ENCODE measurements around the gene BEND3.
"Not testable (repeated sequence)": the region's sequence is repeated elsewhere in the genome, so short reads cannot be mapped to it uniquely, and the experiment has no call there.

Gene BEND3

DNA sequence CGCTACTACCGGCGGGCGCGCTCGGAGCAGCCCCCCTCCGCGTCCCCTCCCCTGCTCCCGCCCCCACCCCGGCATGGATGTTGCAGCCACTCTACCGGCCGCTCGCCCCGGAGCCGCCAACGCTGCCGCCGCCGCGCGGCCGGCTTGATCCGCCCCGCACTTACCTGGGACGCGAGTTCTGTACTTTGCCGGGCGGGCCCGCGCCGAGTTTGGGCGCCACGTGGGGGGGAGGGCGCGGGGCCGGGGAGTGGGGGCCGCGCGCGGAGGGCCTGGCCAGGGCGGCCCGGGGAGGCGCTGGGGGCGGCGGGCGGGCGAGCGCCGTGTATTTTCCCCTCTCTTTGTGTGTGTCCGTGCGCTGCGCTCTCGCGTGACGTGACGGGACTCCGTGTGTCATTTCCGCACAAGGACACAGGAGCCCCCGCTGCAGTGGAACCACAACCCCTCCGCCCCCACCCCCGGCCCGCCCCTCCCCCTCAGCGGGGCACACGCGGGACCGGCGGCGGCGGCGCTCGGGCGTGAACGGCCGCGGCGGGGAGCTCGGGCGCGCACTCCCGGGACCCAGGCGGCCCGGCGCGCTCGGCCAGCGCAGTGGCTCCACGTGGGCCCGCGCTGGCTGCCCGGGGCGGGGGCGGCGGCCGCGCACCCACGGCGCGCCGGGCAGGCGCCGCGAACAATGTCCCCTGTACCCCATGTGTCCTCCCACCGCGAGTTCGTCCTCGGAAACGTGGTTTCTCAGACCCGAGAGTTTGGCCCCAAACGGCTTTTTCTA is at the start of gene BEND3:
TSS of gene BEND3 (minus strand) at position 590 of the 769 bp plus-strand sequence. CDS start 16,230 bp downstream, outside the sequence.
- peak within 1 kb of the TSS; percentile 75 for H3K27ac ChIP-seq
- no peak for TF ChIP-seq ZFX (IDR thresholded peaks at IDR 0.05)
- TF ChIP-seq CTCF (conservative IDR thresholded peaks at IDR 0.05) = no peak

DNA sequence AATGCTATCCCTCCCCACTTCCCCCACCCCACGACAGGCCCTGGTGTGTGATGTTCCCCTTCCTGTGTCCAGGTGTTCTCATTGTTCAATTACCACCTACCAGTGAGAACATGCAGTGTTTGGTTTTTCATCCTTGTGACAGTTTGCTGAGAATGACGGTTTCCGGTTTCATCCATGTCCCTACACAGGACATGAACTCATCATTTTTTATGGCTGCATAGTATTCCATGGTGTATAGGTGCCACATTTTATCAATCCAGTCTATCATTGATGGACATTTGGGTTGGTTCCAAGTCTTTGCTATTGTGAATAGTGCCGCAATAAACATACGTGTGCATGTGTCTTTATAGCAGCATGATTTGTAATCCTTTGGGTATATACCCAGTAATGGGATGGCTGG is 49.0 kb upstream of the BEND3 start:
- not testable (repeated sequence) for H3K27ac ChIP-seq

DNA sequence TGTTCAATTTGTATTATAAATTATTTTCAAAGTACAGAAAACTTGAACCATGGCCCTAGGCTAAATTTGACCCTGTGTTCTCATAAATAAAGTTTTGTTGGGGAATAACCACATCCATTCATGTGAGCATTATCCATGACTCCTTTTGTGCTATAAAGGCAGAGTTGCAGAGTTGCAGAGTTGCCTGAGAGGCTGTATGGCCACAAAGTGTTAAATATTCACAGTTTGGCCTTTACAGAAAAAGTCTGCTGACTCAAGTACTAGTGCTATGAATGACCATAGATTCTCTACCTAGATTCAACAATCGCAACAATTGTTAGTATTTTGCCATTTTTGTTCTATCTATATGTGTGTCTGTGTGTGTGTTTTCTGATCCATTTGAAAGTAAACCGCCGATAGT is 46.2 kb upstream of the BEND3 start:
- TF ChIP-seq ZFX (IDR thresholded peaks at IDR 0.05) (no peak), CTCF (conservative IDR thresholded peaks at IDR 0.05) (no peak)
- H3K27ac ChIP-seq = no peak overlapping the region

- no peak overlapping the region for H3K27ac ChIP-seq
These were observed 41.3 kb upstream of the BEND3 start for GRCh38 chr6:107156617-107157016.

DNA sequence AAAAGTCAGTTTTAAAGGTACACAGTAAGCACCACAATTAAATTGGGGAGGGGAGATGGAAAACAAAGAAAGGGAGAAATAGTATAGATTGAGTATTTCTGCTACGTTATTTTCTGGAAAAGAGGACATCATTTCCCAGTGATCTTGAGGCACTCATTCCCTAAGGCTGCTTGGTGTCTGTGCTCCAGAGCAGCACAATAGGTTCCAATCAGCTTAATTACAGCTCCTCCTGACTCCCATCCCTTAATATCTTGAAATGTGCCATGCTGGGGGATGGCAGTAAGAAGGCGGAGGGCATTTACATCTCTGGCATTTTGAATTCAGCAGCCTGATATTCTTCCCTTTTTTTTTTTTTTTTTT is 39.5 kb upstream of the BEND3 start:
- H3K27ac ChIP-seq = no peak overlapping the region
- TF ChIP-seq ZFX (IDR thresholded peaks at IDR 0.05) = no peak
- TF ChIP-seq CTCF (conservative IDR thresholded peaks at IDR 0.05) = no peak

More at GRCh38 chr6:107156617-107157016, 41.3 kb upstream of the BEND3 start:
- TF ChIP-seq CTCF (conservative IDR thresholded peaks at IDR 0.05) = no peak
- TF ChIP-seq ZFX (IDR thresholded peaks at IDR 0.05) = no peak

DNA sequence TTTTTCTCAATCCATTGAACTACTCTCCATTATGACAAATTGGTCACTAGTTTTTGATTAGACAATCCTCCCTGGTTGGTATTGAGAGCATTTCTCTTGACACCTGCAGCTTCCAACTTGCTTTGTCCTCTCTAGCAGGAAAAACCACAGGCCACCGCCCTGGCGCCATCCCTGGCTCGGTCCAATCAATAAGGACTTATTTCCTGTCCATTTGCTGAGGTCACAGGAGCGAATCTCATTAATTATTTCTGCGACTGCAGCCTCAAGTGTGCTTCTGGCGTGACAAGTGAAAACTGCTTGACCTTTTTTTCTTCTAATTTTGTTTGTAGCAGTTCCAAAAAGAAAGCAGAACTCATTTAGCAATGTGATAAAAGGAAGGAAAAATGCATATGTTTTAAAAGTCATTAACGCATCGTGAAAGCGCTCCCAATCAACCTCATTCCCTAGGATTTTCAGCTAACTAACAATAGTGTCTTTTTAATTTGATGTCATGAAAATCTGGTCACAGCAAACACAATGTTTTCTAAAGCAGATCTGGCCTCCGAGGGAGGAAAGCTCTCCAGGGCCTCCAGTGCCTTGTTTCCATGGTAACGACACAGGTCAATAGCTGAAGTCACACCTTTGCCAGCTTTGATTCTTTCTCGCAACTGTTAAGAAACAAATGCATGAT is 39.0 kb upstream of the BEND3 start:
- TF ChIP-seq CTCF (conservative IDR thresholded peaks at IDR 0.05) (no peak), ZFX (IDR thresholded peaks at IDR 0.05) (no peak)

GRCh38 chr6:107152638-107153430 is 37.5 kb upstream of the BEND3 start:
- TF ChIP-seq CTCF (conservative IDR thresholded peaks at IDR 0.05) (no peak), ZFX (IDR thresholded peaks at IDR 0.05) (no peak)
- H3K27ac ChIP-seq = no peak overlapping the region

More for the DNA sequence above, 39.0 kb upstream of the BEND3 start:
- H3K27ac ChIP-seq = no peak overlapping the region

All from C4-2B (cell line).